B cell (primary cell): ENCODE results near the gene TRPM6. TPM values are rescaled to one million over a fixed set of nuclear protein-coding genes. Genes with fewer than 3 reads are reported as not detected.

Source experiments
- ATAC-seq: fragments of 200-7000 bp; cut with Tn5 transposase; one replicate; pipeline ENCODE4 v1.10.0; 2021; ENCODE audit warnings: low read depth, mild to moderate bottlenecking, moderate number of reproducible peaks, moderate library complexity
- CTCF ChIA-PET: fragments of 350-600 bp; sonication (Branson Sonifier 250); formaldehyde crosslinking; loops from one replicate; lab custom pipeline; 2021; ENCODE audit warnings: antibody characterized with exemption, inconsistent platforms; lab: Charles Lee
- POLR2A ChIA-PET: fragments of 350-600 bp; sonication (Branson Sonifier 250); formaldehyde crosslinking; loops from one replicate; lab custom pipeline; 2021; ENCODE audit warnings: antibody characterized with exemption; lab: Charles Lee
- DNase-seq: peaks from one replicate; pipeline ENCODE4 v3.0.0; 2013
- H2AFZ ChIP-seq: 2 replicates; pipeline ENCODE4 v1.6.1; 2012; ENCODE audit warnings: mild to moderate bottlenecking, low read depth, low read length; ENCODE audit not compliant: insufficient read depth, poor library complexity, severe bottlenecking
- H3K27ac ChIP-seq, 2 donors: 1 replicate in 1 of 2; 2 replicates in 1 of 2; pipeline ENCODE4 v1.5.1; 2012 to 2013; ENCODE audit warnings: low read length in 2 of 2, mild to moderate bottlenecking in 2 of 2, moderate library complexity in 1 of 2
- H3K27me3 ChIP-seq, 4 experiments: fragments of 200-600 bp in 1 of 4; sonication (generic) in 1 of 4; replicated peaks in 1 of 4; 1 replicate in 2 of 4; 2 replicates in 2 of 4; pipeline versions ENCODE4 v1.6.1 to v1.7.0; 2013 to 2016; ENCODE audit warnings: low read length in 3 of 4, mild to moderate bottlenecking in 2 of 4, mixed read lengths in 1 of 4, moderate library complexity in 1 of 4; ENCODE audit not compliant: insufficient read depth in 4 of 4, control insufficient read depth in 3 of 4; ENCODE audit errors: control extremely low read depth in 1 of 4
- H3K36me3 ChIP-seq, 2 experiments: replicated peaks in 1 of 2; 1 replicate in 1 of 2; 2 replicates in 1 of 2; pipeline versions ENCODE4 v1.6.1 to v1.7.1; 2013; ENCODE audit warnings: low read length in 1 of 2; ENCODE audit not compliant: insufficient read depth in 2 of 2, control insufficient read depth in 1 of 2; ENCODE audit errors: control extremely low read depth in 1 of 2, extremely low read depth in 1 of 2
- H3K4me1 ChIP-seq, 2 donors: fragments of 200-600 bp in 1 of 2; sonication (generic) in 1 of 2; 1 replicate in 1 of 2; 2 replicates in 1 of 2; pipeline versions ENCODE4 v1.5.1 to v1.6.1; 2013 to 2017; ENCODE audit warnings: low read length in 2 of 2; ENCODE audit not compliant: control insufficient read depth in 2 of 2, insufficient read depth in 2 of 2
- H3K4me2 ChIP-seq: replicated peaks from 2 replicates; pipeline ENCODE3; 2012; ENCODE audit warnings: mild to moderate bottlenecking, low read depth, low read length; ENCODE audit not compliant: poor library complexity, severe bottlenecking
- H3K4me3 ChIP-seq, 5 experiments: fragments of 200-600 bp in 1 of 5; sonication (generic) in 1 of 5; 1 replicate in 3 of 5; 2 replicates in 2 of 5; pipeline versions ENCODE4 v1.5.1 to v1.7.0; 2011 to 2016; ENCODE audit warnings: low read length in 4 of 5, mild to moderate bottlenecking in 4 of 5, low read depth in 2 of 5, control low read depth in 1 of 5, moderate library complexity in 1 of 5; ENCODE audit not compliant: insufficient read depth in 1 of 5; ENCODE audit errors: control extremely low read depth in 1 of 5, extremely low read depth in 1 of 5
- H3K79me2 ChIP-seq: fragments of 200-600 bp; sonication (generic); one replicate; pipeline ENCODE4 v1.6.0; 2016; ENCODE audit warnings: low read length; ENCODE audit not compliant: control insufficient read depth, insufficient read depth
- H3K9ac ChIP-seq: fragments of 200-600 bp; sonication (generic); 2 replicates; pipeline ENCODE4 v1.6.1; 2017; ENCODE audit warnings: mild to moderate bottlenecking, low read length, moderate library complexity
- H3K9me3 ChIP-seq, 3 donors: one replicate each; pipeline versions ENCODE4 v1.6.1 to v1.7.1; 2013; ENCODE audit warnings: low read length in 2 of 3; ENCODE audit not compliant: control insufficient read depth in 2 of 3, insufficient read depth in 1 of 3; ENCODE audit errors: control extremely low read depth in 1 of 3
- H4K20me1 ChIP-seq: 2 replicates; pipeline ENCODE4 v1.6.0; 2012; ENCODE audit warnings: mild to moderate bottlenecking, low read length; ENCODE audit not compliant: insufficient read depth, control insufficient read depth, poor library complexity, severe bottlenecking
- H3K27ac Mint-ChIP-seq: one replicate; pipeline ENCODE4 v1.8.0; 2021; ENCODE audit warnings: mixed read lengths
- H3K27me3 Mint-ChIP-seq: one replicate; pipeline ENCODE4 v1.8.0; 2021; ENCODE audit warnings: mixed read lengths
- H3K4me1 Mint-ChIP-seq: one replicate; pipeline ENCODE4 v1.8.0; 2021; ENCODE audit warnings: mixed read lengths
- H3K4me3 Mint-ChIP-seq: one replicate; pipeline ENCODE4 v1.8.0; 2021; ENCODE audit warnings: mixed read lengths
- H3K9me3 Mint-ChIP-seq: one replicate; pipeline ENCODE4 v1.8.0; 2022; ENCODE audit warnings: mixed read lengths; ENCODE audit not compliant: insufficient read depth
- CTCF ChIP-seq: fragments of 200-600 bp; IDR thresholded peaks from one replicate; pipeline ENCODE4 v1.8.0; 2022; ENCODE audit warnings: antibody characterized with exemption, mild to moderate bottlenecking
- EZH2 ChIP-seq: IDR thresholded peaks from 2 replicates; pipeline ENCODE4 v1.6.1; 2012; ENCODE audit warnings: borderline replicate concordance, low read depth, mild to moderate bottlenecking, moderate library complexity, low read length; ENCODE audit not compliant: insufficient read depth, poor library complexity, severe bottlenecking
- WGBS: methylation state at CpG from one replicate; pipeline ENCODE4 v1.1.5; 2013; ENCODE audit warnings: missing lambda C conversion rate; ENCODE audit not compliant: insufficient coverage; 5-methylcytosine and 5-hydroxymethylcytosine counted together
- intact Hi-C: fragments of 100-400 bp; cut with micrococcal nuclease; formaldehyde crosslinking; loops from one replicate; pipeline ENCODE4 v1.10.0; 2022
- polyA plus RNA-seq: library from polyadenylated mRNA; depleted of rRNA; stranded (reverse); fragments of >200 nt; gene quantifications from 2 replicates; pipeline ENCODE4 v1.2.3, GENCODE V29; 2012
- total RNA-seq, 2 donors: library from RNA; stranded (reverse); fragments of 120-200 nt in 1 of 2; gene quantifications; 1 replicate in 1 of 2; 2 replicates in 1 of 2; pipeline versions ENCODE4 v1.2.3 to v1.2.4, GENCODE V29; 2013 to 2022

Gene TRPM6
- total and polyA plus RNA-seq, 2 donors (not counting 1 experiment from before 2014, with no cell fraction given): not detected

- TF ChIP-seq CTCF (no peak), EZH2 (no peak)
- H3K27me3 Mint-ChIP-seq: peaks cover 24% of the 10 kb centered on the region
- H3K4me1 Mint-ChIP-seq: no peaks in the 10 kb centered on the region
- no peak overlapping the region for H2AFZ ChIP-seq
- no peak overlapping the region for H3K27ac Mint-ChIP-seq
- no peaks in the 10 kb centered on the region for H4K20me1 ChIP-seq
- no peak overlapping the region for H3K4me2 ChIP-seq
- no peaks in the 10 kb centered on the region for H3K4me1 ChIP-seq
- ChIA-PET CTCF (interaction anchor here (0.6 kb wide), 1 partner anchor 92 kb away, joined by 5 read pairs; no protein-coding TSS in a partner anchor), POLR2A (no interaction called here)
- intact Hi-C loops: no loop called here
- H3K9me3 ChIP-seq: peaks cover 2 to 22% (median 16%) of the 10 kb centered on the region in 3 donors
- no peaks in the 10 kb centered on the region for H3K79me2 ChIP-seq
- no CpG with 5 or more reads among the region's 1 CpG for WGBS
- H3K4me3 Mint-ChIP-seq: no peak overlapping the region
- no peaks in the 10 kb centered on the region for H3K36me3 ChIP-seq
- H3K4me3 ChIP-seq: no peak overlapping the region
- DNase-seq: no peak
- H3K9ac ChIP-seq: no peak overlapping the region
- no peak overlapping the region for H3K27ac ChIP-seq
- peaks cover 16% of the 10 kb centered on the region for H3K9me3 Mint-ChIP-seq
- no peak for ATAC-seq
- peaks cover 0 to 10% (median 3%) of the 10 kb centered on the region in 4 experiments for H3K27me3 ChIP-seq
Measured at GRCh38 chr9:74875656-74876055, 12.1 kb downstream of the TRPM6 start.

DNA sequence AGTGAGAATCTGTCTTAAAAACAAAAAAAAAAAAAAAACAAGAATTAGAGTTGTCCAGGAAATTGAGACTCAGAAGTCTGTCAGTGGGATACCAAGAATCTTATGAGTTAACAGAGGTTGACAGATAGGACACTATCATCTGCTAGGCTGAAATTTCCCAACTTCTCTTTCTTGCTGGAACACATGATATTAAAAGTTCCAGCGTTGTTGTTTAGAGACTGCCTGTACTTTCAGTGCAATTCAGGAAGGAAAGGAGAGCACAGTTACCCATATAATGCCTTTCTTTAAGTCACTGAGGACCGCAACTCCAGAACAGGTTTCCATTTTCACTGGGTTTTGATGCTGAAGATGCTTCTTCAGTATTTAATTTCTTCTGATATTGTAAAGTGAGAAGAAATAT is 13.5 kb downstream of the TRPM6 start:
- CTCF ChIA-PET: no interaction called here

More for the DNA sequence above, 13.5 kb downstream of the TRPM6 start:
- no peak overlapping the region for H3K4me3 ChIP-seq
- H3K9ac ChIP-seq: no peak overlapping the region
- Mint-ChIP-seq H3K4me3 (no peak overlapping the region), H3K4me1 (no peaks in the 10 kb centered on the region), H3K27ac (no peak overlapping the region), H3K27me3 (peaks cover 16% of the 10 kb centered on the region), H3K9me3 (peaks cover 8% of the 10 kb centered on the region)
- peaks cover 0 to 11% (median 9%) of the 10 kb centered on the region in 3 donors for H3K9me3 ChIP-seq
- peaks cover 0 to 7% (median 2%) of the 10 kb centered on the region in 4 experiments for H3K27me3 ChIP-seq
- H4K20me1 ChIP-seq: no peaks in the 10 kb centered on the region
- DNase-seq (no peak), ATAC-seq (no peak)
- H3K4me1 ChIP-seq: no peaks in the 10 kb centered on the region
- no peak for TF ChIP-seq EZH2
- TF ChIP-seq CTCF: no peak
- intact Hi-C loops: no loop called here
- no peaks in the 10 kb centered on the region for H3K79me2 ChIP-seq
- no peak overlapping the region for H2AFZ ChIP-seq
- H3K36me3 ChIP-seq: no peaks in the 10 kb centered on the region
- H3K27ac ChIP-seq: no peak overlapping the region
- WGBS: no CpG with 5 or more reads among the region's 2 CpGs
- no peak overlapping the region for H3K4me2 ChIP-seq
- POLR2A ChIA-PET: no interaction called here
